Thyroid gland (tissue), 4 donors: Measurements from ENCODE around the gene CD6. TPM values are rescaled to one million over a fixed set of nuclear protein-coding genes. Genes with fewer than 3 reads are reported as not detected.

Source experiments
- DNase-seq, 2 donors: peaks; one replicate each; pipeline ENCODE4 v3.0.0-alpha.2; 2019
- H3K27ac ChIP-seq, 3 donors: fragments of 200-600 bp; sonication (generic); 1 replicate in 2 of 3; 2 replicates in 1 of 3; pipeline ENCODE4 v1.5.1; 2016 to 2019; ENCODE audit warnings: mild to moderate bottlenecking in 1 of 3, moderate library complexity in 1 of 3
- H3K27me3 ChIP-seq: fragments of 200-600 bp; sonication (generic); one replicate; pipeline ENCODE4 v1.5.1; 2019
- H3K36me3 ChIP-seq, 2 donors: fragments of 200-600 bp; sonication (generic); one replicate each; pipeline ENCODE4 v1.5.1; 2016 to 2019
- H3K4me1 ChIP-seq, 2 donors: fragments of 200-600 bp; sonication (generic); one replicate each; pipeline ENCODE4 v1.5.1; 2017 to 2019
- H3K4me3 ChIP-seq, 3 donors: fragments of 200-600 bp; sonication (generic); replicated peaks in 1 of 3; 1 replicate in 2 of 3; 2 replicates in 1 of 3; pipeline ENCODE4 v1.5.1; 2016; ENCODE audit warnings: mild to moderate bottlenecking in 1 of 3
- H3K9me3 ChIP-seq: fragments of 200-600 bp; sonication (generic); one replicate; pipeline ENCODE4 v1.5.1; 2017
- CTCF ChIP-seq, 6 experiments: fragments of 200-600 bp in 3 of 6; fragments of 450-650 bp in 3 of 6; sonication (generic) in 3 of 6; IDR thresholded peaks; one replicate each; pipeline ENCODE4 v1.5.1; 2016 to 2019; ENCODE audit warnings: antibody characterized with exemption in 6 of 6, mild to moderate bottlenecking in 2 of 6, inconsistent platforms in 1 of 6, moderate library complexity in 1 of 6
- POLR2A ChIP-seq, 2 donors: fragments of 450-650 bp; IDR thresholded peaks; one replicate each; pipeline ENCODE4 v1.6.1; 2017; ENCODE audit warnings: antibody characterized with exemption in 2 of 2, mild to moderate bottlenecking in 2 of 2, moderate library complexity in 1 of 2
- WGBS, 2 donors: methylation state at CpG; one replicate each; pipeline ENCODE4 v1.1.5; 2017; 5-methylcytosine and 5-hydroxymethylcytosine counted together
- intact Hi-C: fragments of 100-400 bp; cut with DNase I; formaldehyde crosslinking; loops from one replicate; pipeline ENCODE4 v1.15.1; 2023
- total RNA-seq, 4 donors: library from RNA; depleted of rRNA; stranded (reverse); fragments of >200 nt; gene quantifications; one replicate each; pipeline ENCODE4 v1.2.3, GENCODE V29; 2016

The CD6 gene
- total RNA-seq, 4 donors from 2014 or later = 0.40 to 2.7 (median 0.69) TPM

GRCh38 chr11:60934790-60935605 lies 36.5 kb upstream of the CD6 start:
- Histone ChIP-seq H3K4me1 (peaks cover 0 to 9% of the 10 kb centered on the region in 2 donors), H3K4me3 (no peak overlapping the region), H3K36me3 (no peaks in the 10 kb centered on the region)

GRCh38 chr11:60935676-60936442 lies 35.6 kb upstream of the CD6 start:
- Histone ChIP-seq H3K9me3 (no peaks in the 10 kb centered on the region), H3K27me3 (no peaks in the 10 kb centered on the region), H3K36me3 (no peaks in the 10 kb centered on the region), H3K4me1 (peaks cover 0 to 9% of the 10 kb centered on the region in 2 donors), H3K4me3 (no peak overlapping the region), H3K27ac (peak overlapping the region in 1 of 3 donors; percentile 66)
- TF ChIP-seq POLR2A (IDR thresholded peaks at IDR 0.05) = no peak
- no peak for TF ChIP-seq CTCF (IDR thresholded peaks at IDR 0.05)
- WGBS, 2 donors = 93 to 95% methylated on average over 16 to 25 of the region's 27 CpGs
- intact Hi-C loops = no loop called here
- DNase-seq = no peak

More at GRCh38 chr11:60934790-60935605, 36.5 kb upstream of the CD6 start:
- no peak for TF ChIP-seq POLR2A (IDR thresholded peaks at IDR 0.05)
- TF ChIP-seq CTCF (IDR thresholded peaks at IDR 0.05) = no peak
- DNase-seq = no peak
- intact Hi-C loops = no loop called here
- WGBS, 2 donors = 87 to 94% methylated on average over 15 to 21 of the region's 21 CpGs
- Histone ChIP-seq H3K27me3 (no peaks in the 10 kb centered on the region), H3K27ac (no peak overlapping the region), H3K9me3 (no peaks in the 10 kb centered on the region)

- Histone ChIP-seq H3K9me3 (no peaks in the 10 kb centered on the region), H3K27me3 (no peaks in the 10 kb centered on the region), H3K4me1 (peaks cover 0 to 9% of the 10 kb centered on the region in 2 donors), H3K27ac (peak overlapping the region in 2 of 3 donors; percentile 10 to 66), H3K36me3 (no peaks in the 10 kb centered on the region), H3K4me3 (no peak overlapping the region)
- TF ChIP-seq CTCF (IDR thresholded peaks at IDR 0.05) = no peak
- no peak for TF ChIP-seq POLR2A (IDR thresholded peaks at IDR 0.05)
- 82 to 93% methylated on average over 10 to 11 of the region's 18 CpGs for WGBS, 2 donors
- intact Hi-C loops = no loop called here
- no peak for DNase-seq
Measured at GRCh38 chr11:60936467-60937143, 34.9 kb upstream of the CD6 start.

- intact Hi-C loops = no loop called here
- peak overlapping the region in 2 of 3 donors; percentile 10 to 66 for H3K27ac ChIP-seq
- WGBS, 2 donors = 44 to 49% methylated on average over 4 to 12 of the region's 12 CpGs
Measured at GRCh38 chr11:60937144-60937527, 34.3 kb upstream of the CD6 start.

More at GRCh38 chr11:60937144-60937527, 34.3 kb upstream of the CD6 start:
- Histone ChIP-seq H3K9me3 (no peaks in the 10 kb centered on the region), H3K36me3 (no peaks in the 10 kb centered on the region), H3K4me3 (no peak overlapping the region), H3K4me1 (peaks cover 0 to 9% of the 10 kb centered on the region in 2 donors), H3K27me3 (no peaks in the 10 kb centered on the region)
- no peak for TF ChIP-seq CTCF (IDR thresholded peaks at IDR 0.05)
- no peak for TF ChIP-seq POLR2A (IDR thresholded peaks at IDR 0.05)
- DNase-seq = peak in 1 of 2 donors; percentile 27
